Dendritic cell treated with granulocyte-macrophage colony-stimulating factor and Interleukin-4, amounts not matched to agents 40 ng/mL and 50 ng/mL, for 4 days (primary cell): Measurements from ENCODE around the gene KRTAP4-6.
"Not testable (repeated sequence)": the region's sequence is repeated elsewhere in the genome, so short reads cannot be mapped to it uniquely, and the experiment has no call there.

Experiments used
- H3K27ac Mint-ChIP-seq: one replicate; pipeline ENCODE4 v1.8.0; 2022; ENCODE audit warnings: mild to moderate bottlenecking, mixed read lengths
- H3K27me3 Mint-ChIP-seq: one replicate; pipeline ENCODE4 v1.8.0; 2022; ENCODE audit warnings: mild to moderate bottlenecking, mixed read lengths
- H3K36me3 Mint-ChIP-seq: one replicate; pipeline ENCODE4 v1.8.0; 2022; ENCODE audit warnings: low read depth, mixed read lengths
- H3K4me1 Mint-ChIP-seq: one replicate; pipeline ENCODE4 v1.8.0; 2022; ENCODE audit warnings: low read depth, mixed read lengths
- H3K4me3 Mint-ChIP-seq: one replicate; pipeline ENCODE4 v1.8.0; 2022; ENCODE audit warnings: mild to moderate bottlenecking, moderate library complexity, mixed read lengths
- H3K9me3 Mint-ChIP-seq: one replicate; pipeline ENCODE4 v1.8.0; 2022; ENCODE audit warnings: mixed read lengths
- intact Hi-C: fragments of 100-400 bp; cut with micrococcal nuclease; formaldehyde crosslinking; loops from one replicate; pipeline ENCODE4 v1.15.0; 2022

KRTAP4-6 gene

GRCh38 chr17:41107941-41108450, 32.3 kb downstream of the KRTAP4-6 start:
- no peak overlapping the region for H3K27ac Mint-ChIP-seq
- H3K4me3 Mint-ChIP-seq, result no peak overlapping the region
- peaks cover 8% of the 10 kb centered on the region for H3K27me3 Mint-ChIP-seq
- intact Hi-C loops, result no loop called here
- peaks cover 9% of the 10 kb centered on the region for H3K4me1 Mint-ChIP-seq
- H3K9me3 Mint-ChIP-seq, result peaks cover 9% of the 10 kb centered on the region
- H3K36me3 Mint-ChIP-seq, result no peaks in the 10 kb centered on the region

DNA sequence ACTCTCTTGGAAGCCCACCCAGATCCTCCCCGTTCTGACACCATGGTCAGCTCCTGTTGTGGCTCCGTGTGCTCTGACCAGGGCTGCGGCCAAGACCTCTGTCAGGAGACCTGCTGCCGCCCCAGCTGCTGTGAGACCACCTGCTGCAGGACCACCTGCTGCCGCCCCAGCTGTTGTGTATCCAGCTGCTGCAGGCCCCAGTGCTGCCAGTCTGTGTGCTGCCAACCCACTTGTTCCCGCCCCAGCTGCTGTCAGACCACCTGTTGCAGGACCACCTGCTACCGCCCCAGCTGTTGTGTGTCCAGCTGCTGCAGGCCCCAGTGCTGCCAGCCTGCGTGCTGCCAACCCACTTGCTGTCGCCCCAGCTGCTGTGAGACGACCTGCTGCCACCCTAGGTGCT, 35.0 kb downstream of the KRTAP4-6 start, which contains the start of gene KRTAP4-9:
TSS of gene KRTAP4-9 (plus strand) at position 43 of the 400 bp plus-strand sequence. CDS start at position 43, 0 bp downstream.
- H3K27ac Mint-ChIP-seq, H3K4me1 Mint-ChIP-seq, H3K9me3 Mint-ChIP-seq, intact Hi-C loops, H3K4me3 Mint-ChIP-seq, H3K36me3 Mint-ChIP-seq: not testable (repeated sequence)
- peaks cover 10% of the 10 kb centered on the region for H3K27me3 Mint-ChIP-seq

DNA sequence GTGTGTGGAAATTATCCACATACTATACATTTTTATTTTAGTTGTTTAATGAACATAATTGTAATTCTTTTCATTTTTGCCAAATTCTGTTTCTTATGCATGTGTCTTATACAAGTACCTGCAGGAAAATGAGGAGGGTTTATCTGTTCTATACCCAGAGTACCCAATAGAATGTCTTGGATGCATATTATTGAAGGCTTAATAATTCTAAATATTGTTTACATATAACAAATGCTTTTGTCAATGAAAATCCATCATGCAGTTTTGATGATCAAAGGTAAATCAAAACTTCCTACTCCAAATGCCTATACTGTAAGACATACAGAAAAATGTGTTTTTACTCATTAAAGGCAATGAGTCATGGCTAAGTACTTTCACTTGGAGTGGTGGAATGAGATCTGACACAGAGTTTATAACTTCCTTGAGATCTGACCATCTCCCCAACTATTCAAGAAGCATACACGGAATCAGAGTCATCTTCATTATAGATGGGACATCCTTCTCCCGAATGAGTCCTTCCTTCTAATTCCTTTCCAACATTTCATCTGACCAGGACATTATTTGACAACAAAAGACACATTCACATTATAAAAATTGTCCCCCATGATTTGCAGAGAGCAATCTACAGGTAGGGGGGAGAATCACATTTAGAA, 35.8 kb downstream of the KRTAP4-6 start:
- H3K4me3 Mint-ChIP-seq, H3K36me3 Mint-ChIP-seq, intact Hi-C loops, H3K27ac Mint-ChIP-seq, H3K9me3 Mint-ChIP-seq: not testable (repeated sequence)
- Mint-ChIP-seq H3K4me1 (peaks cover 17% of the 10 kb centered on the region), H3K27me3 (peaks cover 12% of the 10 kb centered on the region)

DNA sequence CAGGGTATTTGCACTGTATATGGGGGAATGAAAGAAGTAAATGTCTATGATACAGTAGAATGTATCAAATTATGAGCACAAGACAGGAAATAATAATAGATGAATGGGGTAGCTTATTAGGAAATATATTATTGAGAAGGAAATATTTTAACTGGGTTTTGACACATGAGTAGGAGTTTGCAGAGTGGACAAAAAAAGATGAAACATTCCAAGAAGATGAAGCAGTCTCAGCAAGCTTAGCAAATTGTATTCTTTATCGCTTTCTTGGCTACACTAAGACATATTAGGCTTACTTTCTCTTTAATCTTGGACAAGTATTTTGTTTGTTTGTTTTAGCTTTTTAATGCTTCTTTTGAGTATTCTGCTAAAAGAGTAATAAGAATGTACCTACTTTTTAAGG, 36.4 kb downstream of the KRTAP4-6 start:
- H3K9me3 Mint-ChIP-seq, result no peaks in the 10 kb centered on the region
- H3K4me1 Mint-ChIP-seq, result peaks cover 15% of the 10 kb centered on the region
- H3K4me3 Mint-ChIP-seq, result no peak overlapping the region
- intact Hi-C loops, result no loop called here
- no peaks in the 10 kb centered on the region for H3K36me3 Mint-ChIP-seq
- H3K27me3 Mint-ChIP-seq, result peaks cover 12% of the 10 kb centered on the region
- no peak overlapping the region for H3K27ac Mint-ChIP-seq

GRCh38 chr17:41101586-41102259, 38.6 kb downstream of the KRTAP4-6 start, which contains the start of gene KRTAP4-16:
TSS of gene KRTAP4-16 (minus strand) at chr17:41102209. CDS start at chr17:41102209, 0 bp downstream.
- Mint-ChIP-seq H3K27me3 (peaks cover 21% of the 10 kb centered on the region), H3K36me3 (no peaks in the 10 kb centered on the region), H3K4me3 (no peak within 1 kb of the TSS), H3K4me1 (peaks cover 8% of the 10 kb centered on the region), H3K9me3 (no peaks in the 10 kb centered on the region), H3K27ac (no peak within 1 kb of the TSS)
- intact Hi-C loops, result no loop called here

DNA sequence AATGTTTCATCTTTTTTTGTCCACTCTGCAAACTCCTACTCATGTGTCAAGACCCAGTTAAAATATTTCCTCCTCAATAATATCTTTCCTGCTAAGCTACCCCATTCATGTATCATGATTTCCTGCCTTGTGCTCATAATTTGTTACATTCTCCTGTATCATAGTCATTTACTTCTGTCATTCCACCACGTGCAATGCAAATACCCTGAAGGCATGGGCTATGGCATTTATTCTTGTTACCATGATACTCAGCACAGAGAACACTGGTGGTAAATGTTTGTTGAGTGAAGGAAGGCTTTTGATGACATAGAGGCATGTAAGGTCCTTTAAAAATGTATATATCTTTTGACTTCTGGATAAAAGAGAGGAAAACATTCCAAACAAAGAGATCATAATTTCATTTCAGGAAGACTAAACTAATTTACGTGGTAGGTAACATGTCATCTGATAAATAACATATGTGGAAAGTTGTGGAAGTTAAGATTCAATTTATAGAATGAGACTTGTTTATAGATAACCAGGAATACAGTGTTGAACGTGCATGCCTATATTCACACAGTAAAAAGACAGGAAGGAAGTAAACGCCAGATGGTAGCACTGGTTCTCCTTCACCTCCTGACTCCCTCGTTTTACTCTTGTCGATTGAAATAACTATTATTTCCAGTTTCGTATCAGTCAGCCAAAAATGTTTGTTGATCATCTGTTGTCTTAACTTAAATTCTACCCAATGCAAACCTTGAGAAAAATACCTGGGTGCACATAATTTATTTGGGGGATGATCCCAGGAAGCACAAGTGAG, 40.5 kb downstream of the KRTAP4-6 start:
- H3K9me3 Mint-ChIP-seq, H3K36me3 Mint-ChIP-seq, intact Hi-C loops, H3K4me3 Mint-ChIP-seq, H3K4me1 Mint-ChIP-seq, H3K27ac Mint-ChIP-seq: not testable (repeated sequence)
- peaks cover 13% of the 10 kb centered on the region for H3K27me3 Mint-ChIP-seq

DNA sequence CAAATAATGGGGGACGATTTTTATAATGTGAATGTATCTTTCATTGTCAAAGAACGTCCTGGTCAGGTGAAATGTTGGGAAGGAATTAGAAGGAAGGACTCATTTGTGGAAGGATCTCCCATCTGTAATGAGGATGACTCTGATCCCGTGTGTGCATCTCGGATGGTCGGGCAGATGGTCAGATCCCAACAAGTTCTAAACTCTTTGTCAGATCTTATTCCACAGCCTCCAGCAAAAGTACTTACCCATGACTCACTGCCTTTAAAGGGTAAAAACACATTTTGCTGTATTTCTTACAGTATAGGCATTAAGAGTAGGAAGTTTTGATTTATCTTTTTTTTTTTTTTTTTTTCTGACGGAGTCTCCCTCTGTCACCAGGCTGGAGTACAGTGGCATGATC, 41.9 kb downstream of the KRTAP4-6 start:
- peaks cover 13% of the 10 kb centered on the region for H3K27me3 Mint-ChIP-seq
- H3K36me3 Mint-ChIP-seq, result no peaks in the 10 kb centered on the region
- H3K4me1 Mint-ChIP-seq, result peaks cover 8% of the 10 kb centered on the region
- intact Hi-C loops, result no loop called here
- no peaks in the 10 kb centered on the region for H3K9me3 Mint-ChIP-seq
- H3K27ac Mint-ChIP-seq, result no peak overlapping the region
- H3K4me3 Mint-ChIP-seq, result no peak overlapping the region

GRCh38 chr17:41098042-41098441, 42.3 kb downstream of the KRTAP4-6 start, which contains the start of gene KRTAP4-8:
TSS of gene KRTAP4-8 (minus strand) at chr17:41098142. CDS start at chr17:41098084, 58 bp downstream.
- Mint-ChIP-seq H3K36me3 (no peaks in the 10 kb centered on the region), H3K9me3 (peaks cover 3% of the 10 kb centered on the region), H3K27ac (no peak within 1 kb of the TSS), H3K4me1 (peaks cover 8% of the 10 kb centered on the region), H3K4me3 (no peak within 1 kb of the TSS), H3K27me3 (peaks cover 13% of the 10 kb centered on the region)
- intact Hi-C loops, result no loop called here

GRCh38 chr17:41096055-41096454, 44.3 kb downstream of the KRTAP4-6 start:
- Mint-ChIP-seq H3K4me3 (no peak overlapping the region), H3K9me3 (peaks cover 7% of the 10 kb centered on the region), H3K36me3 (no peaks in the 10 kb centered on the region), H3K4me1 (peaks cover 8% of the 10 kb centered on the region), H3K27ac (no peak overlapping the region), H3K27me3 (peaks cover 11% of the 10 kb centered on the region)
- intact Hi-C loops, result no loop called here
